Kidney epithelial cell (primary cell): ENCODE measurements around the gene SNX33. TPM values are rescaled to one million over a fixed set of nuclear protein-coding genes. Genes with fewer than 3 reads are reported as not detected.
"Not testable (repeated sequence)": the region's sequence is repeated elsewhere in the genome, so short reads cannot be mapped to it uniquely, and the experiment has no call there.

Experiments used
- DNase-seq: peaks from one replicate; pipeline ENCODE4 v3.0.0-alpha.2; 2010; ENCODE audit warnings: low read depth
- H3K27me3 ChIP-seq: 2 replicates; pipeline ENCODE4 v1.6.0; 2011; ENCODE audit warnings: low read length; ENCODE audit not compliant: control insufficient read depth, insufficient read depth
- H3K36me3 ChIP-seq: 2 replicates; pipeline ENCODE4 v1.5.1; 2011; ENCODE audit warnings: low read length; ENCODE audit not compliant: control insufficient read depth, insufficient read depth
- H3K4me3 ChIP-seq: 2 replicates; pipeline ENCODE4 v1.5.1; 2011; ENCODE audit warnings: low read depth, mild to moderate bottlenecking, control low read depth, low read length
- total RNA-seq: library from RNA; depleted of rRNA; stranded (reverse); fragments of >200 nt; gene quantifications from 2 replicates; pipeline ENCODE4 v1.2.3, GENCODE V29; 2015
- TF ChIP-seq, protein P1 (sequence below): IDR thresholded peaks from 2 replicates; pipeline ENCODE4 v1.5.1; 2011; ENCODE audit warnings: mild to moderate bottlenecking, moderate library complexity, low read length, control low read depth, inconsistent platforms; ENCODE audit not compliant: insufficient read depth, poor library complexity, severe bottlenecking

The SNX33 gene
- total RNA-seq, 1 donor from 2014 or later, result 23.4 TPM

DNA sequence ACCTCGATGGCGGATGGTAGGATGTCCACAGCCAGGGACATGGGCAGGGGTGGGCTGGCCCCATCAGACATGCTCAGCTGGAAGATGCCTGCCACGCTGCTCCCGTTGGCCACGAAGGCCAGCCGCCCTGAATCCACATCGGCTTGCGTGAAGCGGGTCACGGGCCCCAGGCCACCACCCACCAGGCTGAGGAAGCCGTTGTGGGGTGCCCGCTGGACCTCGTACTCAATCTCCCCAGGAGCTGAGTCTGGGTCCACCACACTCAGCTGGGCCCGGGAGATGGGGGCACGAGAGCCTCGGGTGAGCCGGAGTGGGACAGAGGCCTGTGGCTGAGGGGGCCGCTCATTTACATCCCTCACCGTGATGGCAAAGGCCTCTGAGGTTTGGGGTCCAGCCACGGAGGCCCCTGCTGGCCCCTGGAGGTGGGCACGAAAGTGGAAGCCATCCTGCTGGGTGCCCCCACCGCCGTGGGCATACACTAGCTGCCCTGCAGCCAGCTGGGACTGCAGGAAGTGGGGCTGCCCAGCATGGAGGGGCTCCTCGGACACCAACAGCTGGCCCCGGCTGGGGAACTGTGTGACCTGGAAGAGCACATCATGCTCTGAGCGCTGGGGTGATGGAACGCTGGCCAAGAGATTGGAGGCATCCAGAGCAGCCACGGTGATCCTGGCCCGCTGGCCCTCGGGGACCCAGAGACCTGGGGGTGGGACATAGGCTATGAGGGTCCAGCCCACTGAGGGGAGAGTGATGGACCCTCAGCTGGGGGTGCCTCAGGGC lies 29.2 kb downstream of the SNX33 start:
- no peaks in the 10 kb centered on the region for H3K27me3 ChIP-seq
- TF ChIP-seq, protein P1, sequence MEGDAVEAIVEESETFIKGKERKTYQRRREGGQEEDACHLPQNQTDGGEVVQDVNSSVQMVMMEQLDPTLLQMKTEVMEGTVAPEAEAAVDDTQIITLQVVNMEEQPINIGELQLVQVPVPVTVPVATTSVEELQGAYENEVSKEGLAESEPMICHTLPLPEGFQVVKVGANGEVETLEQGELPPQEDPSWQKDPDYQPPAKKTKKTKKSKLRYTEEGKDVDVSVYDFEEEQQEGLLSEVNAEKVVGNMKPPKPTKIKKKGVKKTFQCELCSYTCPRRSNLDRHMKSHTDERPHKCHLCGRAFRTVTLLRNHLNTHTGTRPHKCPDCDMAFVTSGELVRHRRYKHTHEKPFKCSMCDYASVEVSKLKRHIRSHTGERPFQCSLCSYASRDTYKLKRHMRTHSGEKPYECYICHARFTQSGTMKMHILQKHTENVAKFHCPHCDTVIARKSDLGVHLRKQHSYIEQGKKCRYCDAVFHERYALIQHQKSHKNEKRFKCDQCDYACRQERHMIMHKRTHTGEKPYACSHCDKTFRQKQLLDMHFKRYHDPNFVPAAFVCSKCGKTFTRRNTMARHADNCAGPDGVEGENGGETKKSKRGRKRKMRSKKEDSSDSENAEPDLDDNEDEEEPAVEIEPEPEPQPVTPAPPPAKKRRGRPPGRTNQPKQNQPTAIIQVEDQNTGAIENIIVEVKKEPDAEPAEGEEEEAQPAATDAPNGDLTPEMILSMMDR, result no peak
- H3K36me3 ChIP-seq, result no peaks in the 10 kb centered on the region
- no peak for DNase-seq
- H3K4me3 ChIP-seq, result no peak overlapping the region

DNA sequence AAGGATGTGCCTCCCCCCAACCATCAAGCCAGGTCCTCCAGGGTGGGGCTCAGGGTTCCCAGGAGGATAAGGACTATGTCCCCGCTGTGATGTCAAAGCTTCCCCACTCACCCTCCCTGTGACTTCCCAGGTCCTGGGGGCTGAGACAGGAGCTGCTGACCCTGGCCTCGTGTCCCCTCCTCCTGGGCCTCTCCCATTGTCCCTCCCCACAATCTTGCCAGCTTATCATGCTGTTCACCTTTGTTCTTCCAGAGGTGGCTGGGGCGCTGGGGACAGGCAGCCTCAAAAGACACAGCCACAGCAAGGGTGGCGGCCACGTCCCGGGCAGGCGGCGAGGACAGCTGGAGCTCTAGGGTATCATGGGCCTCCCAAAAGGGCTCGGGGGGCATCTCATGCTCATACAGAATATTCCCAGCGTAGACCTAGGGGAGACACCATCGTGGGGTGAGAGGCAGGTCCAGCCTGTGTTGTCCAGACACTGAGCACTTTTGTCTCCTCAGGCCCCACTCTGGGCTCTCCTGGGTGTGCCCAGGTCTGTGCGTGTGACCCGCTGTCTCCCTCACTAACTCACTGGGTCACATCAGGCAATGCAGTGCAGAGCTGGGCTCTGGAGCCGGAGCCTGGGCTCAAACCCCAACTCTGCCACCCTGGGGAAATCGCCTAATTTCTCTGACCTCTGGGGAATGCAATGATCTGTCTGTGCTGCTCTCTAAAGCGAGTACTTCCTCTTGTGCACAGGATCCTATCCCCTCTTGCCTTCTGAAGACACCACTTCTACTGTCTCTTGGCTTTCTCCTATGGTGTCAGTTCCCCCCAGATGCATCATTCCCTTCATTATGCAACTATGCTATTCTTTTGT lies 30.0 kb downstream of the SNX33 start:
- TF ChIP-seq, protein P1, result no peak
- Histone ChIP-seq H3K4me3 (no peak overlapping the region), H3K27me3 (no peaks in the 10 kb centered on the region), H3K36me3 (no peaks in the 10 kb centered on the region)
- no peak for DNase-seq

DNA sequence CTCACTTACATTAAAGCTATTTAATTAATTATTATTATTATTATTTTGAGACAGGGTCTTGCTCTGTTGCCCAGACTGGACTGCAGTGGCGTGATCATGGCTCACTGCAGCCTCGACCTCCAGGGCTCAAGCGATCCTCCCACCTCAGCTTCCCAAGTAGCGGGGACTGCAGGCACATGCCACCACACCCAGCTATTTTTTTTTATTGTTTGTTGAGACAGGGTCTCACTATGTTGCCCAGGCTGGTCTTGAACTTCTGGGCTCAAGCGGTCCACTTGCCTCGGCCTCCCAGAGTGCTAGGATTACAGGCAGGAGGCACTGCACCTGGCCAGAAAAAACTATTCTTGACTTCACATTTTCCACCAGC lies 30.6 kb downstream of the SNX33 start:
- H3K36me3 ChIP-seq, DNase-seq, H3K27me3 ChIP-seq, H3K4me3 ChIP-seq: not testable (repeated sequence)

DNA sequence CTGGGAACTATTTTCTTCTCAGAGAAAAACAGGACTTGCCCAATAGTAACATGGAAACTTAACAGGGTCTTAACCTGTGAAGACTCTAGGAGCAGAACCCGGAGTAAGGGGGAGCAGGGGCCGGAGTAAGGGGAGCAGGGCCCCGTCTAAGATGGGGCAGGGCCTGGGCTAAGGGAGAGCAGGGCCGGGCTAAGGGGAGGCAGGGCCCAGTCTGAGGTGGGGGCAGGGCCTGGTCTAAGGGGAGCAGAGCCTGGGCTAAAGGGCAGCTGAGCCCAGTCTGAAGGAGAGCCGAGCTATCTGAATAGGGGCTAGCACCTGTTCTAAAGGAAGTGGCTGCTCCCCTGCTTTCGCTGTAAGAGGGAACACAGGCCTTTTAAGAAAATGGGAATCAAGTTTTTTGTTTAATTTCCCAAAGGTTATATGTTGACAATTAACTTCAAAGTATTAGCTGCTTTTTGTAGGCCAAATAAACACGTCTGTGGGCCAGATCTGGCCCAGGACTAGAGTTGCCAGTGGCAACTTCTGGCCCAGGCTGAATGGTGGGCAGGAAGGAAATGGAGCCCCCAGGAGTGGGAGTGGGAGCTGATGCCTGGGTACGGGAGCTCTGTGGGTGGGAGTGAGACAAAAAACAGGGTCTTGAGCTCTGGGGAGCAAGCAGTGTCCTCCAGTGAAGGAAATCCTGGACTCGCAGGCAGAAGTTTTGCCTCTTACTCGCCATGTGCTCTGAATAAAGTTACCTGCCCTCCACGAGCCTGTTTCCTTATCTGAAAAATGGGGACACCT lies 32.5 kb downstream of the SNX33 start:
- no peak for DNase-seq
- TF ChIP-seq, protein P1, result no peak
- no peak overlapping the region for H3K4me3 ChIP-seq
- H3K36me3 ChIP-seq, result no peaks in the 10 kb centered on the region
- no peaks in the 10 kb centered on the region for H3K27me3 ChIP-seq

DNA sequence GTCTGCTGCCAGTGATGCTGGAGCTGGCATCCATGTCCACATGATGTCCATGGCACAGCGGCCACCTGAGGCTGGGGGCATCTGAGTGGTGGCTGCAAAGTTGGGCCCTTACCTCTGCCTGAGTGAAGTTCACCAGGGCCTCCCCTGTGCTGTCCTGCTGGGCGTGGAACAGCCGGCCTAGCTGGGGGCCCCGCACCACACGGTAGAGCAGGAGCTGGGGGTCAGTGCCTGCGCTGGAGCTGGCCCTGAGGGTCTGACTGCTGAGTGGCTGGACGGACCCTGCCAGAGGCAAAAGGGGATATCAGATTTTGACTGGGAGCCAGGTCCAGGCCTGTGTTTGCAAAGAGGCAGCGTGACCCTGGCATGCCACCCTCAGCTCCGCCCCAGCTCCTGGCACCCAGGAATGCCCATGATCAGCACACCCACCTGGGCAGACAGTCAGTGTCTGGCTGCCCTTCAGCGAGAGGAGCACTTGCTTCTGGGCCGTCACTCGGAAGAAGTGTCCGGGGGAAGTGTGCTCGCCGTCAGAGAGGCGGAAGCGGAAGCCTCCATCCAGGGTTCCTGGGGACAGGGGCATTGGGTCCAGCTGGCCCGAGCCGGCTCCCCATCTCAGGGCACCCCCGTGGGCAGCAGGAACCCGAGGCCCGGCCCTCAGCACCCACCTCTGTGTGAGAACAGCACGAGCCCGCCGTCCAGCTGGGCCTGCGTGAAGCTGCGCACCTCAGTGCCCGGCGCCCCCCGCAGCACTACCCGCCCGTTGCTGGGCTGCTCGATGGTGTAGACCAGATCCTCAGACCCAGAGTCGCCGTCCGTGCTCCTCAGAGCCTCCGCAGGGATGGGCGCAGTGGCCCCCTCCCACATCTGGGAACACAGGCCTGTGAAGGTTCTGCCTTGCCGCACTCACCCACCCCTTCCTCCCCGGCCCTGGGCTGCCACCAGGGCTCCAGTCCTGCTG lies 34.7 kb downstream of the SNX33 start:
- Histone ChIP-seq H3K4me3 (no peak overlapping the region), H3K27me3 (no peaks in the 10 kb centered on the region), H3K36me3 (no peaks in the 10 kb centered on the region)
- no peak for DNase-seq
- TF ChIP-seq, protein P1, result no peak
